Fibroblast of lung (primary cell): Measurements from ENCODE around the gene CHAF1B. TPM values are rescaled to one million over a fixed set of nuclear protein-coding genes. Genes with fewer than 3 reads are reported as not detected.

Source experiments
- DNase-seq, 2 donors: peaks; one replicate each; pipeline versions ENCODE4 v3.0.0 to v3.0.0-alpha.2; 2010; ENCODE audit warnings: low read depth in 2 of 2
- H2AFZ ChIP-seq: 2 replicates; pipeline ENCODE4 v1.5.1; 2012; ENCODE audit warnings: low read length, control low read depth, inconsistent platforms
- H3K27ac ChIP-seq: 2 replicates; pipeline ENCODE4 v1.5.1; 2011; ENCODE audit warnings: low read length, control low read depth; ENCODE audit not compliant: insufficient read depth
- H3K27me3 ChIP-seq: 2 replicates; pipeline ENCODE4 v1.5.1; 2011; ENCODE audit warnings: mild to moderate bottlenecking, low read length; ENCODE audit not compliant: control insufficient read depth, insufficient read depth
- H3K36me3 ChIP-seq: 2 replicates; pipeline ENCODE4 v1.5.1; 2011; ENCODE audit warnings: low read length; ENCODE audit not compliant: control insufficient read depth, insufficient read depth
- H3K4me1 ChIP-seq: 2 replicates; pipeline ENCODE4 v1.5.1; 2011; ENCODE audit warnings: low read length; ENCODE audit not compliant: control insufficient read depth, insufficient read depth; ENCODE audit errors: extremely low read depth
- H3K4me2 ChIP-seq: 2 replicates; pipeline ENCODE4 v1.5.1; 2011; ENCODE audit warnings: low read length, control low read depth; ENCODE audit not compliant: insufficient read depth; ENCODE audit errors: extremely low read depth
- H3K4me3 ChIP-seq, 4 experiments: fragments of 200-600 bp in 1 of 4; sonication (generic) in 1 of 4; replicated peaks in 1 of 4; 2 replicates each; pipeline ENCODE4 v1.5.1; 2011 to 2016; ENCODE audit warnings: low read length in 4 of 4, low read depth in 3 of 4, mild to moderate bottlenecking in 3 of 4, control low read depth in 2 of 4, inconsistent platforms in 1 of 4, mixed read lengths in 1 of 4; ENCODE audit not compliant: insufficient read depth in 1 of 4; ENCODE audit errors: control extremely low read depth in 1 of 4
- H3K79me2 ChIP-seq: 2 replicates; pipeline ENCODE4 v1.5.1; 2012; ENCODE audit warnings: mild to moderate bottlenecking, low read length, inconsistent platforms; ENCODE audit not compliant: control insufficient read depth, insufficient read depth
- H3K9ac ChIP-seq: 2 replicates; pipeline ENCODE4 v1.5.1; 2011; ENCODE audit warnings: mild to moderate bottlenecking, low read length, control low read depth; ENCODE audit not compliant: insufficient read depth
- H3K9me3 ChIP-seq: 2 replicates; pipeline ENCODE4 v1.5.1; 2012; ENCODE audit warnings: low read depth, low read length; ENCODE audit not compliant: control insufficient read depth, insufficient read depth
- H4K20me1 ChIP-seq: 2 replicates; pipeline ENCODE4 v1.5.1; 2011; ENCODE audit warnings: low read length; ENCODE audit not compliant: control insufficient read depth, insufficient read depth; ENCODE audit errors: extremely low read depth
- CTCF ChIP-seq, 2 donors: IDR thresholded peaks in 1 of 2; conservative IDR thresholded peaks in 1 of 2; 1 replicate in 1 of 2; 2 replicates in 1 of 2; pipeline ENCODE4 v1.5.1; 2011 to 2012; ENCODE audit warnings: low read length in 2 of 2, control low read depth in 1 of 2, inconsistent platforms in 1 of 2, low read depth in 1 of 2, mild to moderate bottlenecking in 1 of 2
- EZH2 ChIP-seq: IDR thresholded peaks from 2 replicates; pipeline ENCODE4 v1.5.1; 2012; ENCODE audit warnings: low read length, control low read depth, mild to moderate bottlenecking; ENCODE audit errors: missing control alignments
- polyA plus RNA-seq, 2 donors: library from polyadenylated mRNA; depleted of rRNA in 1 of 2; stranded (reverse) in 1 of 2; unstranded in 1 of 2; fragments of >200 nt; gene quantifications; 2 replicates each; pipeline ENCODE4 v1.2.1, GENCODE V29; 2011 to 2012; ENCODE audit warnings: missing spikeins in 1 of 2
- total RNA-seq: library from RNA; depleted of rRNA; stranded (reverse); fragments of >200 nt; gene quantifications from 2 replicates; pipeline ENCODE4 v1.2.1, GENCODE V29; 2014

CHAF1B gene
- total and polyA plus RNA-seq, 2 donors (not counting 1 experiment from before 2014, with no cell fraction given): 0.99 to 5.2 TPM

DNA sequence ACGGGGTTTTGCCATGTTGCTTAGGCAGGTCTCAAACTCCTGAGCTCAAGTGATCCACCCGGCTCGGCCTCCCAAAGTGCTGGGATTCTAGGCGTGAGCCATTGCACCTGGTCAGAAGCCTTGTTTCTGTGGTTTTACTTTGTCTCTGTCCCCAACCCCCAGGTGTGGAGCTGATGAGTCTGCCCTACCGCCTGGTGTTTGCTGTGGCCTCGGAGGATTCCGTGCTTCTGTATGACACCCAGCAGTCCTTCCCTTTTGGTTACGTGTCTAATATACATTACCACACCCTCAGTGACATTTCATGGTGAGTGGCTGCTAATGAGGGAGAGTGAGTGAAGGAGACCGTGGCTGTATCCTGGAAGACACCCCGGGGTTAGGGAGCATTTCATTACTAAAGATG lies 26.1 kb downstream of the CHAF1B start:
- Histone ChIP-seq H3K4me1 (no peaks in the 10 kb centered on the region), H3K4me3 (no peak overlapping the region), H2AFZ (no peak overlapping the region), H3K79me2 (no peaks in the 10 kb centered on the region), H3K4me2 (no peak overlapping the region), H3K27ac (no peak overlapping the region), H3K27me3 (no peaks in the 10 kb centered on the region), H4K20me1 (no peaks in the 10 kb centered on the region), H3K9me3 (no peaks in the 10 kb centered on the region), H3K36me3 (peaks cover 3% of the 10 kb centered on the region), H3K9ac (no peak overlapping the region)
- no peak for DNase-seq
- TF ChIP-seq CTCF (conservative IDR thresholded peaks at IDR 0.05 in 1 of 2, IDR thresholded peaks at IDR 0.05 in 1 of 2; ENCODE audit: low read depth in 1 of 2, low read length in 2 of 2) (no peak), EZH2 (no peak)

DNA sequence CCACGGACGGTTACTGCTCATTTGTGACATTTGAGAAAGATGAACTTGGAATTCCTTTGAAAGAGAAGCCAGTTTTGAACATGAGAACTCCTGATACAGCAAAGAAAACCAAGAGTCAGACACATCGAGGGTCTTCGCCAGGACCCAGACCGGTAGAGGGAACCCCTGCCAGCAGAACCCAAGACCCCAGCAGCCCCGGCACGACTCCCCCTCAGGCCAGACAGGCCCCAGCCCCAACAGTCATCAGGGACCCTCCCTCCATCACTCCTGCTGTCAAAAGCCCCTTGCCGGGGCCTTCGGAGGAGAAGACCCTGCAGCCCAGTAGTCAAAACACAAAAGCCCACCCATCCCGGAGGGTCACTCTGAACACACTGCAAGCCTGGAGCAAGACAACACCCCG lies 27.7 kb downstream of the CHAF1B start:
- H2AFZ ChIP-seq: no peak overlapping the region
- DNase-seq: no peak
- no peak for TF ChIP-seq CTCF (conservative IDR thresholded peaks at IDR 0.05 in 1 of 2, IDR thresholded peaks at IDR 0.05 in 1 of 2; ENCODE audit: low read depth in 1 of 2, low read length in 2 of 2)
- no peak for TF ChIP-seq EZH2
- no peak overlapping the region for H3K4me3 ChIP-seq
- H4K20me1 ChIP-seq: no peaks in the 10 kb centered on the region
- no peak overlapping the region for H3K9ac ChIP-seq
- H3K4me1 ChIP-seq: no peaks in the 10 kb centered on the region
- no peak overlapping the region for H3K27ac ChIP-seq
- no peaks in the 10 kb centered on the region for H3K27me3 ChIP-seq
- H3K9me3 ChIP-seq: no peaks in the 10 kb centered on the region
- H3K79me2 ChIP-seq: no peaks in the 10 kb centered on the region
- H3K36me3 ChIP-seq: peaks cover 3% of the 10 kb centered on the region
- no peak overlapping the region for H3K4me2 ChIP-seq

DNA sequence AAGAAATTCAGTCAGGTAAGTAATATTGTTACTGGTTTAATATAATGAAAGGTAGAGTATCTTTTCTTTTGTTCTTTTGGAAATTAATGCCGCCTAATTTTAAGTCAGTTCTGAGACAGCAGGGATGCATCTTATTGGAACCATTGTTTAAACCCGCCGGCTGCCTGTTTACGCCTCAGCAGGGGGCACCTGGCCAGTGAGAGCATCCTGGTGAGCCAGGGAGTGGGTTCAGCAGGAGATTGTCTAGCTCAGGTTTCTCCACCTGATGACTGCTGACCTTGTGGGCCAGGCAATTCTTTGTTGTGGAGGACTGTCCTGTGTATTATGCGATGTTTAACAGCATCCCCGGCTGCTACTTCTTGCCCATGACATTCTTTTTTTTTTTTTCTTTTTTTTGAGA lies 30.2 kb downstream of the CHAF1B start:
- Histone ChIP-seq H3K27me3 (no peaks in the 10 kb centered on the region), H3K4me2 (no peak overlapping the region), H4K20me1 (no peaks in the 10 kb centered on the region), H3K4me3 (no peak overlapping the region), H2AFZ (no peak overlapping the region), H3K9ac (no peak overlapping the region), H3K27ac (no peak overlapping the region), H3K36me3 (peaks cover 2% of the 10 kb centered on the region), H3K79me2 (no peaks in the 10 kb centered on the region), H3K4me1 (no peaks in the 10 kb centered on the region), H3K9me3 (no peaks in the 10 kb centered on the region)
- no peak for DNase-seq
- TF ChIP-seq EZH2 (no peak), CTCF (conservative IDR thresholded peaks at IDR 0.05 in 1 of 2, IDR thresholded peaks at IDR 0.05 in 1 of 2; ENCODE audit: low read depth in 1 of 2, low read length in 2 of 2) (no peak)
